Cardiac fibroblast (primary cell): ENCODE measurements around the gene GNB1.
A peak's percentile ranks its signal among the peaks of the same experiment; 100 is the strongest.

Experiments used
- DNase-seq, 2 donors: peaks; one replicate each; pipeline versions ENCODE4 v3.0.0 to v3.0.0-alpha.2; 2010; ENCODE audit warnings: low read depth in 2 of 2
- H3K4me3 ChIP-seq, 2 donors: replicated peaks in 1 of 2; 1 replicate in 1 of 2; 2 replicates in 1 of 2; pipeline ENCODE4 v1.5.1; 2011; ENCODE audit warnings: low read depth in 2 of 2, low read length in 2 of 2, mild to moderate bottlenecking in 2 of 2, moderate library complexity in 1 of 2
- TF ChIP-seq, protein P1 (sequence below): IDR thresholded peaks from one replicate; pipeline ENCODE4 v1.5.1; 2011; ENCODE audit warnings: low read depth, mild to moderate bottlenecking, low read length, inconsistent platforms

GNB1 gene

DNA sequence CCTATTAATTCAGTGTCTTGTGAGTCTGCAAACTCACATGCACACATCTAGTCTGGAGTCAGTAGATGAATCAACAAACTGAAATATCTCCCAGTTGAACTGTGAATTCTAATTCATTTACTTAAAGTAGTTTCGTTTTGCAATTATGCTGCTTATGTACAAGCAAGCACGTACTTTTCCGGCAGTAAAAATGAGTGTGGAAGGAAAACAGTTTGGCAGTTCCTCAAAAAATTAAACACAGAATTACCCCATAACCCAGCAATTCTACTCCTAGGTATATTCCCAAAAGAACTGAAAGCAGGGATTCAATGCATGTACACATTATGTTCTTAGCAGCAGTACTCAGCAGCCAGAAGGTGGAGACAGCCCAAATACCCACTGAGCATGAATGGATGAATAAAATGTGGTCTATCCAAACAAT lies 49.3 kb downstream of the GNB1 start:
- TF ChIP-seq, protein P1, sequence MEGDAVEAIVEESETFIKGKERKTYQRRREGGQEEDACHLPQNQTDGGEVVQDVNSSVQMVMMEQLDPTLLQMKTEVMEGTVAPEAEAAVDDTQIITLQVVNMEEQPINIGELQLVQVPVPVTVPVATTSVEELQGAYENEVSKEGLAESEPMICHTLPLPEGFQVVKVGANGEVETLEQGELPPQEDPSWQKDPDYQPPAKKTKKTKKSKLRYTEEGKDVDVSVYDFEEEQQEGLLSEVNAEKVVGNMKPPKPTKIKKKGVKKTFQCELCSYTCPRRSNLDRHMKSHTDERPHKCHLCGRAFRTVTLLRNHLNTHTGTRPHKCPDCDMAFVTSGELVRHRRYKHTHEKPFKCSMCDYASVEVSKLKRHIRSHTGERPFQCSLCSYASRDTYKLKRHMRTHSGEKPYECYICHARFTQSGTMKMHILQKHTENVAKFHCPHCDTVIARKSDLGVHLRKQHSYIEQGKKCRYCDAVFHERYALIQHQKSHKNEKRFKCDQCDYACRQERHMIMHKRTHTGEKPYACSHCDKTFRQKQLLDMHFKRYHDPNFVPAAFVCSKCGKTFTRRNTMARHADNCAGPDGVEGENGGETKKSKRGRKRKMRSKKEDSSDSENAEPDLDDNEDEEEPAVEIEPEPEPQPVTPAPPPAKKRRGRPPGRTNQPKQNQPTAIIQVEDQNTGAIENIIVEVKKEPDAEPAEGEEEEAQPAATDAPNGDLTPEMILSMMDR = peak; percentile 19
- DNase-seq = peak; percentile 25 to 34

DNA sequence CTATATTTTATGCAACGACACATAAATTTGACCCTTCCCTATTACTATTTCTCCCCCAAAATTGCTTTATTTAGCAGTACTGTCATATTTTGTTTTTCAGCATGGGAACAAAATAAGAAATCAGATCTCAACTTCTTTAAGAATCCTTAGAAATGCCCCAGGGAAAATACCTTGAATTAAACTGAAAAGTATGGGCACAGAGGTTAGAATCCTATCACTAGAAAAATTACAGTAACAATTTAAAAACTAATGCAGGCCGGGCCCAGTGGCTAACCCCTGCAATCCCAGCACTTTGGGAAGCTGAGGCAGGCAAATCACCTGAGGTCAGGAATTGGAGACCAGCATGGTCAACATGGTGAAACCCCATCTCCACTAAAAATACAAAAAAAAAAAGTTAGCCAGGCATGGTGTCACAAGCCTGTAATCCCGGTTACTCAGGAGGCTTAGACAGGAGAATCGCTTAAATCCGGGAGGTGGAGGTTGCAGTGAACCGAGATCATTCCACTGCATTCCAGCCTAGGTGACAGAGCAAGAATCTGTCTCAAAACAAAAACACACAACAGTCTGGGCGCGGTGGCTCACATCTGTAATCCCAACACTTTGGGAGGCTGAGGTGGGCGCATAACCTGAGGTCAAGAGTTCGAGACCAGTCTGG lies 51.4 kb downstream of the GNB1 start:
- DNase-seq = no peak
- TF ChIP-seq, protein P1 = no peak
- H3K4me3 ChIP-seq = no peak overlapping the region

More for the DNA sequence above, 49.3 kb downstream of the GNB1 start:
- H3K4me3 ChIP-seq = no peak overlapping the region

DNA sequence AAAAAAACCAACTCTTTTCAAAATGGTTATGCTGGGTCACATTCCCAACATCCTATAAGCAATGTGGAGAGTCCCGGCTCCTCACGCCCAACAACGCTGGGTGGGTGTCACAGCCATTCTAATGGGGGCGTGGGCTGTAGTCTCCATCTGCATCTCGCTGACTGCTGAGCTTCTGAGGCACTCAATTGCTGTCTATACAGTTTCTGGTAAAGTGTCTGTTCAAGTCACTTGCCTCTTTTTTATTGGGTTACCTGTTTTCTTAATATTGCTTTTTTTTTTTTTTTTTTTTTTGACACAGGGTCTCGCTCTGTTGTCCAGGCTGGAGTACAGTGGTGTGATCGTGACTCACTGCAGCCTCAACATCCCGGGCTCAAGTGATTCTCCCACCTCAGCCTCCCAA lies 54.8 kb downstream of the GNB1 start:
- no peak for DNase-seq
- TF ChIP-seq, protein P1 = no peak
- H3K4me3 ChIP-seq = no peak overlapping the region

DNA sequence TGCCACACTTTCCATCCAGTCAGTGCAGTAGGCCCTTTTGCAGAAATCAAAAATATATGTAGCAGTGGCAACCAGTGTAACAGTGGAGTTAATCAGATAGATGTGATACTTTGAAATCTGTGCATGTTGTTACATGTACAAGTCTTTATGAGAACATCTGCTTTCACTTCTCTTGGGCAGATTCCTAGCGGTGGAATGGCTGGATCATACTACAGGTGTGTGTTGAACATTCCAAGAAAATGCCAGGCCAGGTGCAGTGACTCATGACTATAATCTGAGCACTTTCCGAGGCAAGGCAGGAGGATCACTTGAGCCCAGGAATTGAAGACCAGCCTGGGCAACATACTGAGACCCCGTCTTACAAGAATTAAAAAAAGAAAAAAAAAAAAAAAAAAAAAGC lies 55.3 kb downstream of the GNB1 start:
- TF ChIP-seq, protein P1 = no peak
- DNase-seq = no peak
- no peak overlapping the region for H3K4me3 ChIP-seq

DNA sequence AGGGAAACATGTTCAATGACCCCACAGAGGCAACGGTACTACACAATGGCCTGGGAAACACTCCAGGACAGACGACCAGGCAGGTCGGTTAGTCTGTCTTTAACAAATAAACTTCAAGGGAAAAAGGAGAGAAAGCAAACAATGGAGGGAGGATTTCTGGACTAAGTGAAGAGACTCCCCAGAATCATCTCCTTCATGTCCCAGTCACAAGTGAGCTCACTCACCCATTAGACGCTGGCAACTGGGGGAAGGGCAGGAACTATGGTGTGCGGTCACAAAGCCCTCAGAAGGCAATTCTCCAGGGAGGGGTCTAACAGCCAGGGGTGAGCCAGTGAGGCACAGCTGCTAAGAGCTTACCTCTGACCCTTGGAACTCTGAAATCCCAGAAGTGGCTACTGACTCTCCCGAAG lies 57.0 kb downstream of the GNB1 start:
- TF ChIP-seq, protein P1 = no peak
- H3K4me3 ChIP-seq = no peak overlapping the region
- DNase-seq = peak in 1 of 2 donors; percentile 67

DNA sequence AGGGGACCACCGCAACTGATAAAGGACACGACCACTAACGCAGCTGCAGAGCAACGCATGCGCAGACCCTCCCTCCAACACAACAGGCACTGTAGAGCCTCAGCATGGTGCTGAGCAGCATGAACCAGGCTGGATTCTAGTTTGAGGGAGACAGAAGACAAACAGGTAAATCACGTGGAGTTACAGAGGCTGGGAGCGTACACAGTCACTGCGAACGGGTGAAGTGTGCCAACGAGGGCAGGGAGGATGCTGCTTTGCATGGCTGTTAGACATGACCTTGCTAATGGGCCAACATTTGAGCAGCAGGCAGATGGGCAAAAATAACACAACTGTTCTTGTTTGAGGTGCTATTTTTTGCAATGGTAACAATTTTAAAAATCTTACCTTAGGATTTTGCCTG lies 57.4 kb downstream of the GNB1 start:
- no peak overlapping the region for H3K4me3 ChIP-seq
- TF ChIP-seq, protein P1 = no peak
- no peak for DNase-seq

DNA sequence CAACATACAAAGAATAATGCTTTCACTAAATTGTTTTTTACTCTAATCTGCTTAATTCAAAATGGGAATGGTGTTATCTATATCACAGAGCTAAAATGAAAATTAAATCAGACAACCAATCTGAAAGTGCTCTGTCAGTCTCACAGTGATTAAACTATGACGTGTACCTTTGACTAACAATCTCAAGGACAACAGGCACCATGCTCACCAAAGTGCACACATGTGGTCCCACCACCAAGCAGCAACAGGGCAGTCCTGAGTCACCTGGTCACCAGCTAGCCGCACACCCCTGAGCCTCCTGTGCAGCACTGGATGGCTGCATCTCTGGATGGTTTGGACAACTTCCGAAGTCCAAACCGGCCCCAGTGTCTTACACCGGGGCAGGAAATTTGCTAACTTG lies 58.1 kb downstream of the GNB1 start:
- TF ChIP-seq, protein P1 = no peak
- DNase-seq = peak in 1 of 2 donors; percentile 39

More for the DNA sequence above, 58.1 kb downstream of the GNB1 start:
- H3K4me3 ChIP-seq = no peak overlapping the region
